Neural cell (in vitro differentiated cells): ENCODE data around the gene FBXW2.
A peak's percentile ranks its signal among the peaks of the same experiment; 100 is the strongest.

Experiments
- CTCF ChIP-seq: fragments of 450-650 bp; IDR thresholded peaks from 2 replicates; pipeline ENCODE4 v1.5.1; 2014; ENCODE audit warnings: antibody characterized with exemption, mild to moderate bottlenecking, moderate library complexity; ENCODE audit not compliant: poor library complexity, severe bottlenecking
- EP300 ChIP-seq: fragments of 450-650 bp; conservative IDR thresholded peaks from 2 replicates; pipeline ENCODE4 v1.6.1; 2014; ENCODE audit warnings: antibody characterized with exemption, mild to moderate bottlenecking, moderate library complexity; ENCODE audit not compliant: poor library complexity, severe bottlenecking
- EZH2 ChIP-seq: fragments of 200-600, 300-800 bp; shearing (Covaris generic), sonication (generic); IDR thresholded peaks from 2 replicates; pipeline ENCODE4 v1.6.1; 2014; ENCODE audit warnings: antibody characterized with exemption, low read length, borderline replicate concordance, mild to moderate bottlenecking; ENCODE audit not compliant: insufficient read depth, poor library complexity, severe bottlenecking
- REST ChIP-seq: IDR thresholded peaks from 2 replicates; pipeline ENCODE4 v1.6.1; 2012; ENCODE audit warnings: borderline replicate concordance
- SMC3 ChIP-seq: fragments of 450-650 bp; conservative IDR thresholded peaks from 2 replicates; pipeline ENCODE4 v1.6.1; 2014; ENCODE audit warnings: antibody characterized with exemption, mild to moderate bottlenecking, moderate library complexity; ENCODE audit not compliant: poor library complexity

GRCh38 chr9:120714846-120715388 is 78.3 kb downstream of the FBXW2 start:
- no peak for TF ChIP-seq SMC3
- no peak for TF ChIP-seq EP300
- TF ChIP-seq CTCF: no peak
- TF ChIP-seq REST: peak; percentile 25
- no peak for TF ChIP-seq EZH2
